ENCODE data around the gene FAM13B.
A peak's percentile ranks its signal among the peaks of the same experiment; 100 is the strongest.
"Not testable (repeated sequence)": the region's sequence is repeated elsewhere in the genome, so short reads cannot be mapped to it uniquely, and the experiment has no call there.

FAM13B gene

DNA sequence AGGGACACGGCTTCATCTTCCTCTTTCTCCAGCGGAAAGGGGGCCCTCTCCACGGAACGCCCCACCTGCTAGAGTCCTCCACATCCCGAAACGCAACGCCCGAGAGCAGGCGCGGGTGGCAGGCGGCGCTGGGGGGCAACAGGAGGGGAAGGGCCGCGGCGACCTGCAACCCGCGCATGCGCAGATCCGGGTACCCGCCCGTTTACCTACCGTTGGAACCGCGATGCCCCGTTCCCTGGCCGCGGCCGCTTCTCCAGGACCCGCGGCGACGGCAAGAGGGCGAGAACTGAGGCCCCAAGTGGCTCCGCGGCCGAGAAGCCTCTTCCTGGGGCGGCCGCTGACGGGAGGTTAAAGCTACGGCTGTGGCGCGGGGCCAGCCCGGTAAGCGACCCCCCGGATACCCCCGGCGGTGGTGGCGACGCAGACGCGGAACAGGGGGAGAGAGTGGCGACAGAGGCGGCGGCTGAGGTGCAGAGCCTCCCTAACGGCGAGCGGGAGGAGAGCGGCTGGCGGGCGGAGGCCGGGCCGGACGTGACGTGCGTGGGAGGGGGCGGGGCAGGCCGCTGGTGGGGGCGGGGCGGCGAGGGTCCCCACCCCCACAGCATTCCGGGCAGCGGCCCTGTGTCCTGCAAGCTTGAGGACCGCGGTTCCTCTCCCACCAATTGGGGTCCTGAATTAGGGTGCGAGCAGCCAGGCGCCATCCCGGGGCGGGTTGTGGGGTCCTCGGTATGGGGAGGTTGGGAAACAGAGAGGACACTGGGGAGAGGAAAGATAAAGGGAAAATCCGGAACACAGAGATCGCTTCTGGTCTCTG, at the start of gene FAM13B:
Gene FAM13B (minus strand): TSS at position 508 of the 814 bp plus-strand sequence. CDS start 13,968 bp downstream, outside the sequence.
- no peaks in the 10 kb centered on the region for H3K9me3 Mint-ChIP-seq
- TF ChIP-seq, protein P1, sequence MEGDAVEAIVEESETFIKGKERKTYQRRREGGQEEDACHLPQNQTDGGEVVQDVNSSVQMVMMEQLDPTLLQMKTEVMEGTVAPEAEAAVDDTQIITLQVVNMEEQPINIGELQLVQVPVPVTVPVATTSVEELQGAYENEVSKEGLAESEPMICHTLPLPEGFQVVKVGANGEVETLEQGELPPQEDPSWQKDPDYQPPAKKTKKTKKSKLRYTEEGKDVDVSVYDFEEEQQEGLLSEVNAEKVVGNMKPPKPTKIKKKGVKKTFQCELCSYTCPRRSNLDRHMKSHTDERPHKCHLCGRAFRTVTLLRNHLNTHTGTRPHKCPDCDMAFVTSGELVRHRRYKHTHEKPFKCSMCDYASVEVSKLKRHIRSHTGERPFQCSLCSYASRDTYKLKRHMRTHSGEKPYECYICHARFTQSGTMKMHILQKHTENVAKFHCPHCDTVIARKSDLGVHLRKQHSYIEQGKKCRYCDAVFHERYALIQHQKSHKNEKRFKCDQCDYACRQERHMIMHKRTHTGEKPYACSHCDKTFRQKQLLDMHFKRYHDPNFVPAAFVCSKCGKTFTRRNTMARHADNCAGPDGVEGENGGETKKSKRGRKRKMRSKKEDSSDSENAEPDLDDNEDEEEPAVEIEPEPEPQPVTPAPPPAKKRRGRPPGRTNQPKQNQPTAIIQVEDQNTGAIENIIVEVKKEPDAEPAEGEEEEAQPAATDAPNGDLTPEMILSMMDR (IDR thresholded peaks at IDR 0.05; ENCODE audit: unreplicated experiment in 3 of 3): peak in 2 of 3 experiments; percentile 2 to 6
- peak within 1 kb of the TSS; percentile 91 to 99 (median 98) for H3K27ac Mint-ChIP-seq
- no peaks in the 10 kb centered on the region for H3K27me3 Mint-ChIP-seq (ENCODE audit: low read depth)
- peak within 1 kb of the TSS; percentile 96 to 100 (median 99) for H3K4me3 Mint-ChIP-seq
- H3K4me1 Mint-ChIP-seq: peaks cover 32% of the 10 kb centered on the region
- peaks cover 13% of the 10 kb centered on the region for H3K36me3 Mint-ChIP-seq (ENCODE audit: low read depth)

DNA sequence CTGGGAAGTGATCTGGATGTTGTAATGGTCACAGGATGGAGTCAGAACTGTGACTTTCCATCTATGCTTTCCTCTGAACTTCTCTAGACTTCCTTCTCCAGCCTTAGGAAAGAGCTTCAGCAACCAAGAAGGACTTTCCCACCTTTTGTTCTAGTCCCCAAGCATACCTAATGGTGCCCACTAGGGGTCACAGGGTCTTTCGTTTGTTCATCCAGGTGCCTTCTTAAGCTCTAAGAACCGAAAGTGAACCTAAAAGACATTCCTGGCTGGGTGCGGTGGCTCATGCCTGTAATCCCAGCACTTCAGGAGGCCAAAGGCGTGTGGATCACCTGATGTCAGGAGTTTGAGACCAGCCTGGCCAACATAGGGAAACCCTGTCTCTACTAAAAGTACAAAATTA, 49.2 kb upstream of the FAM13B start:
- peaks cover 16% of the 10 kb centered on the region for H3K4me1 Mint-ChIP-seq

GRCh38 chr5:138078006-138078643, 45.2 kb upstream of the FAM13B start:
- H3K27me3 Mint-ChIP-seq (ENCODE audit: low read depth): no peaks in the 10 kb centered on the region
- H3K4me1 Mint-ChIP-seq: peaks cover 16% of the 10 kb centered on the region
- H3K36me3 Mint-ChIP-seq (ENCODE audit: low read depth): no peaks in the 10 kb centered on the region
- H3K9me3 Mint-ChIP-seq: no peaks in the 10 kb centered on the region
- H3K4me3 Mint-ChIP-seq: no peak overlapping the region
- TF ChIP-seq, protein P1 (IDR thresholded peaks at IDR 0.05; ENCODE audit: unreplicated experiment in 3 of 3): no peak
- no peak overlapping the region for H3K27ac Mint-ChIP-seq

More for the DNA sequence above, 49.2 kb upstream of the FAM13B start:
- TF ChIP-seq, protein P1 (IDR thresholded peaks at IDR 0.05; ENCODE audit: unreplicated experiment in 3 of 3): no peak
- no peaks in the 10 kb centered on the region for H3K27me3 Mint-ChIP-seq (ENCODE audit: low read depth)
- no peaks in the 10 kb centered on the region for H3K9me3 Mint-ChIP-seq
- H3K27ac Mint-ChIP-seq: no peak overlapping the region
- no peaks in the 10 kb centered on the region for H3K36me3 Mint-ChIP-seq (ENCODE audit: low read depth)
- H3K4me3 Mint-ChIP-seq: no peak overlapping the region

DNA sequence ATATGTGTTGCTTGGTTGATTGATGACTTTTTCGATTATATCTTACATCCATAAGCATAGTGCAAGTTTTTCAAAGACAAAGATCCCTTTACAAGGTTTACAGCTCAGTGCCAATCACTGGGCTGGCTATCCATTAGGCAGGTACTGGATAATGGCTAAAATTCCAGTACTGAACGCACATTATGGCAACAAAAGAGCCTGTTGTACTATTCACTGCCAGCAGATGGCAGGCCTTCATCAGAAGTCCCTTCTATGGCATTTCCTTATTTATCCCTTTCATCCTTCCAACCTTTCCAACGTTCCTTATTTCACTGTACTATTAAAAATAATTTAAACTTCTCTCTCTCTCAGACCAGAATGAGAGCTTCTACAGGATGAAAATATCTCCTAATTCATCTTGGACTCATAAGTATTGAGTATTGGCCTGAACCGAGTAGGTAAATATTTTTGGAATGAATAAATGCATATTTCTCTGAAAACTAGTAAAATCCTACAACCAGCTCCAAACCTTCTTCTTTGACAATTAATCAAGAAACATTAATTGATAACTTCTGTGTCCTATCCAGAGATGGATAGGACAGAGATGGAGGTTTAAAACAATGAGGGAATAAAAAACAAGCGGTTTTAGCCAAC, 44.3 kb upstream of the FAM13B start:
- Mint-ChIP-seq H3K4me1 (peaks cover 16% of the 10 kb centered on the region), H3K27ac (no peak overlapping the region), H3K4me3 (no peak overlapping the region), H3K27me3 (ENCODE audit: low read depth) (no peaks in the 10 kb centered on the region), H3K36me3 (ENCODE audit: low read depth) (no peaks in the 10 kb centered on the region), H3K9me3 (no peaks in the 10 kb centered on the region)
- TF ChIP-seq, protein P1 (IDR thresholded peaks at IDR 0.05; ENCODE audit: unreplicated experiment in 3 of 3): peak; percentile 74 to 93 (median 88)

DNA sequence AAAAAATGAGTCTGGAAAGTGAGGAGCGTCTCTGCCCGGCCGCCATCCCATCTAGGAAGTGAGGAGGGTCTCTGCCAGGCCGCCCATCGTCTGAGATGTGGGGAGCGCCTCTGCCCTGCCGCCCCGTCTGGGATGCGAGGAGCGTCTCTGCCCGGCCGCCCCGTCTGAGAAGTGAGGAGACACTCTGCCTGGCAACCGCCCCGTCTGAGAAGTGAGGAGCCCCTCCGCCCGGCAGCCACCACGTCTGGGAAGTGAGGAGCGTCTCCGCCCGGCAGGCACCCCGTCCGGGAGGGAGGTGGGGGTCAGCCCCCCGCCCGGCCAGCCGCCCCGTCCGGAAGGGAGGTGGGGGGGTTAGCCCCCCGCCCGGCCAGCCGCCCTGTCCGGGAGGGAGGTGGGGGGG, 37.1 kb upstream of the FAM13B start:
- not testable (repeated sequence) for H3K27ac Mint-ChIP-seq; H3K27me3 Mint-ChIP-seq (ENCODE audit: low read depth); H3K36me3 Mint-ChIP-seq (ENCODE audit: low read depth); H3K4me1 Mint-ChIP-seq; H3K9me3 Mint-ChIP-seq; H3K4me3 Mint-ChIP-seq

Data from nephron (organoid).